ENCODE data around the gene CNMD. TPM values are rescaled to one million over a fixed set of nuclear protein-coding genes. Genes with fewer than 3 reads are reported as not detected.
"Not testable (repeated sequence)": the region's sequence is repeated elsewhere in the genome, so short reads cannot be mapped to it uniquely, and the experiment has no call there.

Gene CNMD
- polyA plus RNA-seq, 1 donor from 2014 or later, result not detected

- H3K27me3 Mint-ChIP-seq, H3K27ac Mint-ChIP-seq, H3K4me3 Mint-ChIP-seq, H3K4me1 Mint-ChIP-seq, H3K36me3 Mint-ChIP-seq, H3K9me3 Mint-ChIP-seq: not testable (repeated sequence)
Measured at GRCh38 chr13:52685806-52686205, 53.8 kb downstream of the CNMD start.

GRCh38 chr13:52677823-52678222 lies 61.8 kb downstream of the CNMD start:
- H3K4me1 Mint-ChIP-seq, result no peaks in the 10 kb centered on the region
- no peaks in the 10 kb centered on the region for H3K27me3 Mint-ChIP-seq
- H3K36me3 Mint-ChIP-seq, result peaks cover 4% of the 10 kb centered on the region
- H3K27ac Mint-ChIP-seq, result no peak overlapping the region
- H3K4me3 Mint-ChIP-seq, result no peak overlapping the region
- H3K9me3 Mint-ChIP-seq, result no peaks in the 10 kb centered on the region

GRCh38 chr13:52673465-52673864 lies 66.2 kb downstream of the CNMD start:
- no peaks in the 10 kb centered on the region for H3K27me3 Mint-ChIP-seq
- no peaks in the 10 kb centered on the region for H3K9me3 Mint-ChIP-seq
- H3K27ac Mint-ChIP-seq, result no peak overlapping the region
- H3K36me3 Mint-ChIP-seq, result peaks cover 9% of the 10 kb centered on the region
- H3K4me3 Mint-ChIP-seq, result no peak overlapping the region
- peaks cover 0 to 4% (median 0%) of the 10 kb centered on the region in 3 donors for H3K4me1 Mint-ChIP-seq

DNA sequence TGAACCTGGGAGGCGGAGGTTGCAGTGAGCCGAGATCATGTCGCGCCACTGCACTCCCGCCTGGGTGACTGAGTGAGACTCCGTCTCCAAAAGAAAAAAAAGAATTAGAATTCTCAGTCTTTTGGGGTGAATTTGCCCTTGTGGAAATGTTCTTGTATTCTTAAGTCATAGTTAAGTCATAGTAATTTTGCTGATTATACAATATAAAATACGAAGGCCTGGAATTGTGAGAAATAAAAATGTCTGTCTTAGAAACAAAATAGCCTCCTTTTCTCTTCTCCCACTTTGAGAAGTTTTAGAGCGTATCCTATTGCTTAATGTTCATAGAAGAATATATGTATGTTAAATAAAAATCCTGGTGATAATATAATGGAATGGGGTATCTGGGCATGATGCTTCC lies 68.9 kb downstream of the CNMD start:
- Mint-ChIP-seq H3K36me3 (peaks cover 9% of the 10 kb centered on the region), H3K27ac (no peak overlapping the region), H3K27me3 (no peaks in the 10 kb centered on the region), H3K4me3 (no peak overlapping the region), H3K9me3 (no peaks in the 10 kb centered on the region), H3K4me1 (peaks cover 0 to 4% (median 0%) of the 10 kb centered on the region in 3 donors)

DNA sequence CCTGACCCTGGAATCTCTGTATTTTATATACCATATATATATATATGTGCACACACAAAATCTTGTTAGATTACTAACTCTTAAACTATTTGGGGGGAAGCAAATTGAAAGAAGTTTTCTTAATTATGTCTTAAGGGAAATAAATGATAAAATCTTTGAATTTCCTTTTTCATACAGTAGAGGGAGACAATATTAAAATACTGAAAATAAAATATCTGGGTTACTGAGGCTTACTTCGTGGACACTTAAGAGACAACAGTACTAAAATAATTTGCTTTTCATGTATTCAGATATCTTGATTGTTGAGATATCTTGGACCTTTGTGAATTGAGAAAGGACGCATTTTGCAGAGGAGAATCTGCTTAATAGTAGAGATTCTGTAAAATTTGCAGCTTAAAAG lies 69.9 kb downstream of the CNMD start:
- H3K4me3 Mint-ChIP-seq, result no peak overlapping the region
- H3K36me3 Mint-ChIP-seq, result peaks cover 10% of the 10 kb centered on the region
- no peaks in the 10 kb centered on the region for H3K9me3 Mint-ChIP-seq
- no peaks in the 10 kb centered on the region for H3K27me3 Mint-ChIP-seq
- no peak overlapping the region for H3K27ac Mint-ChIP-seq
- H3K4me1 Mint-ChIP-seq, result peaks cover 0 to 4% (median 0%) of the 10 kb centered on the region in 3 donors

- H3K9me3 Mint-ChIP-seq, result no peaks in the 10 kb centered on the region
- H3K4me3 Mint-ChIP-seq, result no peak overlapping the region
- H3K36me3 Mint-ChIP-seq, result peaks cover 12% of the 10 kb centered on the region
- no peak overlapping the region for H3K27ac Mint-ChIP-seq
- no peaks in the 10 kb centered on the region for H3K27me3 Mint-ChIP-seq
- H3K4me1 Mint-ChIP-seq, result peaks cover 0 to 1% (median 0%) of the 10 kb centered on the region in 3 donors
Measured at GRCh38 chr13:52665325-52665724, 74.3 kb downstream of the CNMD start.

- no peaks in the 10 kb centered on the region for H3K27me3 Mint-ChIP-seq
- no peak overlapping the region for H3K27ac Mint-ChIP-seq
- H3K4me1 Mint-ChIP-seq, result peaks cover 1 to 4% (median 2%) of the 10 kb centered on the region in 3 donors
- no peaks in the 10 kb centered on the region for H3K9me3 Mint-ChIP-seq
- no peak overlapping the region for H3K4me3 Mint-ChIP-seq
- peaks cover 7% of the 10 kb centered on the region for H3K36me3 Mint-ChIP-seq
Measured at GRCh38 chr13:52664272-52664671, 75.3 kb downstream of the CNMD start.

DNA sequence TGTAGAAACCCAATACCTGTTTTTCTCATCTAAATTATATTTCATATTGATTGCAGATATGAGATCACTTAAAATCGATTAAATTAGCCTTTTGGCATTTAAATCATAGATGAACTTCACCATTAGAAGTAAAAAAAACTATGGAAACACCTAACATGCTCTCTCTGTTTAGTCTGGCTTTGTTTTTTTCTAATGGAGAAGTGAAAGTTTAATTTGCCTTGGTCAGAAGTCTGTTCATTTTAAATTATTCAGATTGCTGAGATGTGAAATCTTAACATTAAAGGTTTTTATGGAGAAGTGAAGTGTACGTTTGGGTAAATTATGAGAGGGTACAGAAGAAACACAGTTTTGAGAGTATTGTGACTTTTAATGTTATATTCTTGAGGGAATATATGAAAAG lies 80.3 kb downstream of the CNMD start:
- peaks cover 0 to 10% (median 4%) of the 10 kb centered on the region in 3 donors for H3K4me1 Mint-ChIP-seq
- H3K27me3 Mint-ChIP-seq, result no peaks in the 10 kb centered on the region
- H3K36me3 Mint-ChIP-seq, result peaks cover 2% of the 10 kb centered on the region
- H3K9me3 Mint-ChIP-seq, result no peaks in the 10 kb centered on the region
- H3K27ac Mint-ChIP-seq, result peak overlapping the region in 1 of 3 donors; percentile 34
- peak overlapping the region in 1 of 4 donors; percentile 36 for H3K4me3 Mint-ChIP-seq

Other genes with a start within 250 kb of the CNMD start
- gene HNRNPA1L2, start 97.4 kb downstream of the CNMD start, polyA plus RNA-seq, result 17.0 TPM
- 47.3 TPM for gene SUGT1, start 87.0 kb downstream of the CNMD start, polyA plus RNA-seq
- gene PCDH8, start 108.8 kb upstream of the CNMD start, polyA plus RNA-seq, result not detected